GM21390 (cell line): ENCODE measurements around the gene ZEB2.

Source experiments
- ATAC-seq: cut with Tn5 transposase; IDR thresholded peaks from one replicate; pipeline ENCODE4 v1.9.1; 2021; ENCODE audit not compliant: unreplicated experiment

ZEB2 gene

DNA sequence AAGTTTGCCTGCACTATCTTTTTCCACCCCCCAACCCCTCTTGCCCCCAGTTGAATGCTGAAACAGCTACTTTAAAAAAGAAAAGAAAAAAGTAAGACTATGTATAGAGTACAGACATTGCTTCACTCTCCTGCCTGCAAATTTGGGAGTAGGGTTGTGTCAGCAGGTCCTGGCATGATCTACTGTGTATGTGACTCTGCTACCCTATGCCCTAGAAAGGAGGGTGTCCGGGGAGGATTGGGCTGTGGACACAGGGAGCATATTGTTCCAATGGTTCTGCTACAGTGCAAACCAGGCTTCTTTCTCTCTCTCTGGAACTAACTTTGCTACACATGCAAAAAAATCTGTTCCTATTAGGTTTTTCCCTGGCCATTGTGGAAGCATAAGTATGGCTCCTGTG is 9.9 kb upstream of the ZEB2 start:
- no peak for ATAC-seq

GRCh38 chr2:144528108-144528507 is 8.2 kb upstream of the ZEB2 start:
- ATAC-seq = no peak

- no peak for ATAC-seq
Observed at GRCh38 chr2:144526831-144527230, 6.9 kb upstream of the ZEB2 start.

DNA sequence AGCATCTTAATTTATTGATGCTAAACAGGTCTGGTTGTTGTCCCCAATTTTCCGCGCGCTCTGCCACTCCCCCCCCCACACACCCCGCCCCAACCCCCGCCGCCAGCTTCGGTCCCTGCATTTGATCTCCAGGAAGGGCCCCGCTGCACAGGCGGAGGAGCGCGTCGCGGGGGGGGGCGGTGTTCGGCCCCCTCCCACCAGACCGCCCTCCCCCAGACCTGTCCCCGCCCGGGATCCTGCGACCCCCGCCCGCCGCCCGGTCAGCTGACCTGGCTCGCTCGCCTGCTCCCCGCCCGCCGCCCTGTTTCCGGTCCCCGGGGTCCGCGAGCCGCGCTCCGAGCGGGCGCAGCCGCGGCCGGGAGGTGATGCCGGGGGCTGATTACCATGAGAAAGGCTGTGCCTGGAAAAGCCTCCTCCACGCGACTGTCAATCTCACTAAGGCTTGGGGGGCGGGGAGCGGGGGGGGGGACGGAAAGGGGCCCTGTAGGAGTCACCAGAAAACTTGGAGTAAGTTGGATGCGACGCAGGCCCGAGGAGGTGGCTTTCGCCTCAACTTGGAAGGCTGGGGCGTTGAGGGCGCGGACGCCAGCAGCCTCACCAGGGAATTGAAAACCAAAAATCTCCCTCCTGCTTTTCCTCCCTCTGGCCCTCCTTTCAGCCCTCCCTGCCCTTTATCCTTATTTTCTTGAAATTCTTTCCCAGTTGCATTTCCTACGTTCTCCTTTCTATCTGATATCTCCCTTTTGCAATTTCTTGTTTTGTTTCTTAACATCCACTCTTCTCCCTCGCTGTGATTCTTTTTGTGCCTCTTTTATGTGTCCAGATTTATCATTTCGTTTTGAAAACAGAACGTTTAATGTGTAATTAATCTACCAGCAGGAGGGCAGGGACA is 4.4 kb upstream of the ZEB2 start:
- ATAC-seq = no peak

DNA sequence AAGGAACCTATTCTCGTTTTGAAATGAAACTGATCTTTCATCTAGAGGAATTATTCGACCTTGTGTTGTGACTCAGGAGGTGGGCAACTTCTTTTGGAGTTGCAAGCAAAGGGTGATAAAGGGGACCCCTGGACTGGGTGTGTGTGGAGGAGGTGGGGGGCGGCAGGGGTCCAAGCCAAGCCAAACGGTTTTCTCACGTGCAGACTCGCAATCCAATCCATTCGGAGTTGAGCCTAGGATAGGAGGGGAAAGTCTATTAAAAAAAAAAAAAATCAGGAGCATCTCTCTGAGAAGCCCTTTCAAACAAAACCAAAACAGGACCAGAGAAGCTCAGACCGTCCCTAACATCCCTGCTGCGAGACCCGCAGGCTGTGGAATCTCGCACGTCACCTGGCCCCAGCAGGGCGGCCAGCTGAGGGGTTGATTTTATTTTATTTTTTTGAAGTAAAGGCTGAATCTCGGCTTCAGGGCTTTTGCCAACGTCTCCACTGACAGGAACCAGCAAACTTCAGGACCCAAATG is 3.7 kb upstream of the ZEB2 start:
- no peak for ATAC-seq

DNA sequence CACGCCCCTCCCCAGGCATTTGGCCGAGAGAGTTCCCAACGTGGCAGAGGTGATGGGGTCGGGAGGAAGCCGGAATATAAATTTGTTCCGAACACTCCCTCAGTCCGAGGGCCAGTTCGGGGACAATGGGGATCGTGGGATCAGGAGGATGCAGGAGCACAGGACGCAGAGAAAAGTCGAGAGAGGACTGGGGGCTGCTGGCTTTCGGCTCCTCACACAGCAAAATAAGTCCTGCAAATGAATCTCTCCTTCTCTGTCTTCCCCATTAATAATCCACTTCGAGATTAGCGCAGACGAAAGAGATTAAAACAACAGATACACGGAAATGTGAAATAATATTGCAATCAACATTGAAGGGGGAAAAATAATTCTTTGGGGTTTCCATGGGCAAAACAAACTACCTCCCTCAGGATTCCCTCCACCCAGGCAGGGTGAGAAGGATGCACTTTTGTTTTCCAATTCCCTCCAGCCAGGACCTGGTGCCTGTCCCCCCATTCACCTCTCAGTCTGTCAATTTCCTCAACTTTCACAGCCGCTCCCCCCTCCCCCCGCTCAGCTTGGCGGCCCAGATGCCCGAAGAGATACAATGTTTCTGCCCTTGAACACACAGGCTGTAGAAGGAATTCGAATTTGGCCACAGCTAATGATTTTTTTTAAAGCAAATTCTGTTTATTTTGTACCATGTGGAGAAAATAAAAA is 3.1 kb upstream of the ZEB2 start:
- no peak for ATAC-seq

DNA sequence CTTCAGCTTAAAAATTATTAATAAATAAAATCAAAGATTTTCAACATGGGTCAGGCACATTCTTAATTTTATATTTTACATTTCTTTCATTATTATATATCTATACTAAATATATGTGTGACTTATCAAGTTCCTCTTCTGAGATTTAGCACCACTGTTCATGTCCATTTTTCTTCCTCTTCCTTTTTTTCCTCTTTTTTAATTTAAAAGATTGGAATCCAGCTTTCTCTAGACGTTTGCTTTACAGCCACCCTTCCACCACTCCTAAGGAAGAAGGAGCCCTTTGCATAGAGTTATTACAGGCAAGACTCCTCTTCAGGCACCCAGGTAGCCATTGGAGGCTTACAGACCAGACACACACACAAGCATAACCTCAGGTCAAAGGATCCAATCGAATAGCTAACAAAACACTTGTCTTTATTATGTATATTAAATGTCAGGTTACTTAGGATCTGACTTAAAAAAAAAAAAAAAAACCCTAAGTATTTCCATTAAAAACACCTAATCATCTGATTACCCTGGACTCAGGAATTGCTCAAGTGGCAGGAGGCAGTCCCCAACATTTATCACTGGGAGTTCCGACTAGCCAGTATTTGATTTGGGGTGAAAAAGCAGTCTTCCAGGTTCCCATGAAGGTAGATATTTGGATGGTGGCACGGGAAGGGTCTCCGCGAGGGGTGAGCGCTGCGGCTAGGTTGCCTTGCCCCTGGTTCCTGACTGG is 2.4 kb upstream of the ZEB2 start:
- ATAC-seq = no peak

DNA sequence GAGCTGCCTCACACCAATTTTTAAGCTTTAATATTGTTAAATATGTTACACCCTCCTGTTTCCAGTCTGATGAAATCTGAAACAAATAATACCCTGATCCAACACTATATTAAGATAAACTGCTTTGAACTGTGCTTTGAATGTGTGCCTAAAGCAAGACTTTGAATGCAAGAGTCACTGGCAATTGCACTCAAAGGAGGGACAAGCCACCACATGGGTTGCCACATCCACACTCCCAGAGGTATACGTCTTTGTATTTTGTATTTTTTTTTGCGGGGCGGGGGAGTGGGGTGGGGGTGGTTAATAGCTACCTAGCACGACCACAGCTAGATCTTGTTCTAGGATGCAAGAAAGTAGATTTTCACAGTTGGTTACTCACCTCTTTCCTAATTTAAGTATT is 1.8 kb upstream of the ZEB2 start:
- ATAC-seq = no peak

- ATAC-seq = no peak
Observed at GRCh38 chr2:144520756-144521487, 1.0 kb upstream of the ZEB2 start.

- ATAC-seq = no peak
Observed at GRCh38 chr2:144519597-144519933, 354 bp downstream of the ZEB2 start.

DNA sequence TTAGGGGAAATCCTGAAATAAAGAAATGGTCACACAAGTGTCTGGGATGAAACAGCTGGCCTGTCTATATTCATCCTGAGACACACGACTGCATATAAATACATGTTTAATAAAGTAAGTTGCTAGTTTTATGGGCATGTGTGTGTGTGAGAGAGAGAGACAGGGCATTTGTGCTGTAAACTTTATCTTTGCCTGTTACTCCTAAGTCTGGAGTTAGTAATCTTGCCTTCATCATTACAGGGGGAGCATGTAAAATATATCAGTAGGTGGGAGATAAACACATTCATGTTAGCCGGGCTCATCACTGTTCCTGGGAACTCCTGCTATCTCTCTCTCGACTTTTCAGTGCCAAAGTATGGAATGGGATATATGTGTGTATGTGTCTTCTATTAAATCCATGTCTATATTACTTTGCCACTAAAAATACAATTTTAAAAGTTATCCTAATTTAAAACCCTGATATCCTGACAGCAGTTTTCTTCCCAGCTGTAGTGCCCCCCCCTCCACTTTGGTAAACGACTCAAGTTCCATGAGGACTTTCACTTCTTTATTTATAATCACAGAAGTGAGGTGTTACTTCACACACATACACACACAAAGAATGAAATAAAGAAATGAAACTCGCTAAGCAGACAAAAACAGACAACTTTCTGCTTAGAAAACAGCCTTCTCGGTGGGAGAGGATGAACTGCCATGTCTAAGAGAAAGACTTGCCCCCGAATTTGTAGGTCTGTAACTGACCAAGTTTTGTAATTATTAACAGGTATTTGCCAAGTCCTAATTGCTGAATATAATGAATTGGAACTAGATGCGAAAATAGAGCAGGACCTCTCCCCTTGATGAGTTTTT is 947 bp downstream of the ZEB2 start:
- ATAC-seq = peak; percentile 49

GRCh38 chr2:144517866-144518747 is 1.8 kb downstream of the ZEB2 start:
- ATAC-seq = no peak

- ATAC-seq = peak; percentile 55
Observed at GRCh38 chr2:144516981-144517865, 2.7 kb downstream of the ZEB2 start.

DNA sequence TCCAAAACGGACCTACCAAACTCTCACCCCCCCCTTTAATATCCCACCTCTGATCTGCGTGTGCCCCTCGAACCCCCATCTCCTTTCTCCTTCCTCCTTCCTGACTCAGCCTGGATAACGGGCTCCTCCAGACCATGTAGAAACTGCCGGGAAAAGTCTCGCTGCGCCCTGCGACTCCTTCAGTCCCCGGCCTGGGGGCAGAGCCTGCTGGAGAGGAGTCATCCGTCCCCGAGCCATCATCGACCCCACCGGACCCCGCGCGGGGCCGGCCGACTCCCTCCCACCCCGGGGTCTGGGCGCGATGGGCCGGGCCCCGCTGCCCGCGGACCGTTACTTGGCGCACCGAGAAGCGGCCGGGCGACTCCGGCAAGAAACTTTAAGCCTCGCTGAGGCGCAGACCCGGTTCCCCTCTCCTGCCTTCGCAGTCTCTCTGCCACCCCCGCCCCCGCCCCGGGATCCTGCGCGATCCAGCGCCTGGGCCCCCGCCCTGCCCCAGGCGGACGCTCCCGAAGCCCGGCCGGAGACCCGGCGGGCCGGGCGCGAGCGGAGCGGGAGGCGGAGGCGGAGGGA is 3.4 kb downstream of the ZEB2 start:
- ATAC-seq = peak; percentile 18

DNA sequence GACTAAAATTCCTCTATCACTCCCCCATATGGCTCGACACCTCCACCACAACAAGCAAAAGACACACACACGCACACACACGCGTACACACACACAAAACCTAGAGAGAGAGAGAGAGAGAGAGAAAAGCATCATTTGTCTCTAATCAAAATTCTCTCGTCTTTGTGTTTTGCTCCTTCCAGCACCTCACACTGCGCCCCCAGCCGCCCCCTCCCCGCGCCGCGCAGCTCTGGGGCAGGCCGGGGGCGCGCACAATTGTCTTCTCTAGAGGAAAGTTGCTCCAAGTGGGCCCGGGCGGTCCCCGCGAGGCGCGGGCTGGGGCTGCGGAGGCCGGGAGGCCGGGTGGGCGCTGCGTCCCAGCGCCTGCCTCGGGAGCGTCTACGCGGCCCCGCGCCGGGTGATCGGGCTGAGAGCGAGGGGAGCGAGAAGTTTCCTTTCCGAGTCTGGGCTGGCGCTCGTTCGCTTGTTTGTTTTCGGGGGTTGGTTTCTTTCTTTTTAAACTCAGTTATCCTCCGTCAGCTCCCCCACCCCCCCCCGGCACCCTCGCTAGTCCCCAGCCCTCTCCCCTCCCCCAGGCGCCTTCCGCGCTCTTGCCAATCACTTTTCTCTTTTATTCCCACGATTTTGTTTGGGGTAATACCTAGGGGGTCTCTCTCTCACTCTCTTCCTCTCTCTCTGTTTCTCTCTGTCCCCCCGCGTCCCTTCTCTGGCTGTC is 4.1 kb downstream of the ZEB2 start:
- ATAC-seq = no peak

DNA sequence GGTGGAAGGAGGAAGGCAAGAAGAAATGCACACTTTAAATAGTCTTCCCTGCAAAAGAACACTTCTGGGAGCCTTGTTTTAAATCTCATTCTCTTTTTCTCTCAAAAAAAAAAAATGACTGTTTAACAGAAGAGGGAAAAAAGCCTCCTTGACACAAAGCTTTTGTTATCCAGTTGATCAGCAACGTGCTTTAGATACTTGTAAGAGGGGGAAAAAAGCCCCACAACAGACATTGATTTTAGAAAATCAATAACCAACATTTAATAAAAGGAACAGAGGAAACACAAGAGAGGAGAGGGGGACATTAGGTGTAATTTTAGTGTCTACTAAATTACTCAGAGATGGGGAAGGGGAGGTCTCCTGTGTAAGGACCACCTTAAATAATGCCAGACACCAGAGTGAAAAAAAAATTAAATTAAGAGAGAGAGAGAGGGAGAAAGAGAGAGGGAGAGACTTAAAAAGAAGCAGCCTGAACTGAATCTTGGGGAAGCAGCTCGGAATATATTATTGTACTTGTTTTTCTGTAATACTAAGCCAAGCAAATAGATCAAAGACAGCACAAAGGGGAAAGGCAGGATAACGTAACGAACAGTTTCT is 4.7 kb downstream of the ZEB2 start:
- ATAC-seq = no peak

- ATAC-seq = no peak
Observed at GRCh38 chr2:144514616-144515091, 5.3 kb downstream of the ZEB2 start.
